Panc1 (cell line): ENCODE data around the gene ZNF639. TPM values are rescaled to one million over a fixed set of nuclear protein-coding genes. Genes with fewer than 3 reads are reported as not detected.

Experiments used
- ATAC-seq: fragments of 200-7000 bp; cut with Tn5 transposase; 2 replicates; pipeline ENCODE4 v1.9.1; 2020; ENCODE audit warnings: mild to moderate bottlenecking, moderate library complexity
- BruUV-seq: library from RNA; stranded (reverse); fragments of 400-500 nt; replicated peaks from 2 replicates; lab custom pipeline; 2021; lab: Mats Ljungman, UMichigan
- CTCF ChIA-PET: fragments of 300-600 bp; sonication (Branson Sonifier 250); formaldehyde crosslinking; loops from one replicate; lab custom pipeline; 2022; ENCODE audit warnings: antibody characterized with exemption; lab: Charles Lee
- POLR2A ChIA-PET: fragments of 300-600 bp; sonication (Branson Sonifier 250); formaldehyde crosslinking; loops from one replicate; lab custom pipeline; 2022; ENCODE audit warnings: antibody characterized with exemption; lab: Charles Lee
- DNase-seq: peaks from one replicate; pipeline ENCODE4 v3.0.0-alpha.2; 2010; ENCODE audit warnings: low read depth, low spot score
- H3K27ac ChIP-seq: 2 replicates; pipeline ENCODE4 v1.5.1; 2011; ENCODE audit warnings: mild to moderate bottlenecking, low read length, inconsistent platforms
- H3K27me3 ChIP-seq: fragments of 200-500 bp; sonication (Bioruptor generic); 2 replicates; pipeline ENCODE4 v1.6.0; 2014; ENCODE audit warnings: low read length, inconsistent platforms; ENCODE audit not compliant: control insufficient read depth, insufficient read depth
- H3K36me3 ChIP-seq: fragments of 200-500 bp; sonication (Bioruptor generic); 2 replicates; pipeline ENCODE4 v1.5.1; 2014; ENCODE audit warnings: inconsistent platforms, mild to moderate bottlenecking, low read length, moderate library complexity; ENCODE audit not compliant: control insufficient read depth, insufficient read depth
- H3K4me1 ChIP-seq: 2 replicates; pipeline ENCODE4 v1.5.1; 2011; ENCODE audit warnings: inconsistent platforms, mild to moderate bottlenecking, low read length, moderate library complexity; ENCODE audit not compliant: control insufficient read depth, insufficient read depth
- H3K4me3 ChIP-seq, 2 experiments: 2 replicates each; pipeline ENCODE4 v1.5.1; 2011 to 2012; ENCODE audit warnings: low read depth in 2 of 2, low read length in 2 of 2, mild to moderate bottlenecking in 2 of 2, inconsistent platforms in 1 of 2, moderate library complexity in 1 of 2
- H3K9me3 ChIP-seq: fragments of 200-500 bp; sonication (Bioruptor generic); 2 replicates; pipeline ENCODE4 v1.5.1; 2014; ENCODE audit warnings: low read depth, mild to moderate bottlenecking, inconsistent platforms, low read length, moderate library complexity; ENCODE audit not compliant: control insufficient read depth, insufficient read depth
- POLR2AphosphoS5 ChIP-seq: IDR thresholded peaks from 2 replicates; pipeline ENCODE4 v1.6.1; 2012; ENCODE audit warnings: mild to moderate bottlenecking, low read depth, low read length, moderate library complexity
- SIN3A ChIP-seq: IDR thresholded peaks from 2 replicates; pipeline ENCODE4 v1.6.1; 2012; ENCODE audit warnings: low read depth, mild to moderate bottlenecking, low read length, moderate library complexity, borderline replicate concordance; ENCODE audit not compliant: insufficient read depth
- TCF7L2 ChIP-seq: IDR thresholded peaks from 2 replicates; pipeline ENCODE4 v1.6.1; 2011; ENCODE audit warnings: mild to moderate bottlenecking, low read depth, low read length, inconsistent platforms
- in situ Hi-C: cut with HindIII; loops from 2 replicates; pipeline ENCODE4 v1.10.0; 2016; ENCODE audit warnings: low sequenced_read_pairs, low pct_unique_long_range_greater_than_20kb
- intact Hi-C: fragments of 100-400 bp; cut with micrococcal nuclease; formaldehyde crosslinking; loops from one replicate; pipeline ENCODE4 v1.10.0; 2022; ENCODE audit not compliant: unreplicated experiment
- total RNA-seq: library from RNA; stranded (reverse); gene quantifications from one replicate; pipeline ENCODE4 v1.2.1, GENCODE V29; 2021; ENCODE audit not compliant: unreplicated experiment
- TF ChIP-seq, protein P1 (sequence below), 2 experiments: IDR thresholded peaks; 2 replicates each; pipeline ENCODE4 v1.6.1; 2011 to 2012; ENCODE audit warnings: low read depth in 2 of 2, control low read depth in 1 of 2, low read length in 1 of 2, mild to moderate bottlenecking in 1 of 2, moderate library complexity in 1 of 2; ENCODE audit not compliant: insufficient read depth in 1 of 2
- TF ChIP-seq, protein P2 (sequence below): fragments of 450-650 bp; IDR thresholded peaks from 2 replicates; pipeline ENCODE4 v1.5.1; 2017; ENCODE audit warnings: mild to moderate bottlenecking

Gene ZNF639
- total RNA-seq, 1 experiment from 2014 or later: 56.1 TPM

DNA sequence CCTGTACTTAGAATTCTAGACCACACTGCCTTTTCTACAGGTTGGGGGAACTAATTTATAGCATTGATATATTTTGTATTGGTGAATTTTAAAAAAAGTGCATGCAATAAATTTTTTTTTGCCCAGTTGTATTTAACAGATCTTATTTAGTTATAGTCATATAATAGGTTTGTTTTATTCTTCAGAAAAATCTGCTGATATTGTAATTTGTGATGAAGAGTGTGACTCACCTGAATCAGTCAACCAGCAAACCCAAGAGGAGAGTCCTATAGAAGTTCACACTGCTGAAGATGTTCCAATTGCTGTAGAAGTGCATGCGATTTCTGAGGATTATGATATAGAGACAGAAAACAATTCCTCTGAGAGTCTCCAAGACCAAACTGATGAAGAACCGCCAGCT, 10.3 kb downstream of the ZNF639 start:
- H3K4me3 ChIP-seq: no peak overlapping the region
- DNase-seq (no peak), ATAC-seq (no peak)
- in situ Hi-C loops (no loop called here), intact Hi-C loops (no loop called here)
- H3K9me3 ChIP-seq: no peaks in the 10 kb centered on the region
- no peak overlapping the region for H3K27ac ChIP-seq
- POLR2A ChIA-PET: no interaction called here
- peaks cover 56% of the 10 kb centered on the region for H3K36me3 ChIP-seq
- BruUV-seq: no TSS peak
- TF ChIP-seq, protein P1, sequence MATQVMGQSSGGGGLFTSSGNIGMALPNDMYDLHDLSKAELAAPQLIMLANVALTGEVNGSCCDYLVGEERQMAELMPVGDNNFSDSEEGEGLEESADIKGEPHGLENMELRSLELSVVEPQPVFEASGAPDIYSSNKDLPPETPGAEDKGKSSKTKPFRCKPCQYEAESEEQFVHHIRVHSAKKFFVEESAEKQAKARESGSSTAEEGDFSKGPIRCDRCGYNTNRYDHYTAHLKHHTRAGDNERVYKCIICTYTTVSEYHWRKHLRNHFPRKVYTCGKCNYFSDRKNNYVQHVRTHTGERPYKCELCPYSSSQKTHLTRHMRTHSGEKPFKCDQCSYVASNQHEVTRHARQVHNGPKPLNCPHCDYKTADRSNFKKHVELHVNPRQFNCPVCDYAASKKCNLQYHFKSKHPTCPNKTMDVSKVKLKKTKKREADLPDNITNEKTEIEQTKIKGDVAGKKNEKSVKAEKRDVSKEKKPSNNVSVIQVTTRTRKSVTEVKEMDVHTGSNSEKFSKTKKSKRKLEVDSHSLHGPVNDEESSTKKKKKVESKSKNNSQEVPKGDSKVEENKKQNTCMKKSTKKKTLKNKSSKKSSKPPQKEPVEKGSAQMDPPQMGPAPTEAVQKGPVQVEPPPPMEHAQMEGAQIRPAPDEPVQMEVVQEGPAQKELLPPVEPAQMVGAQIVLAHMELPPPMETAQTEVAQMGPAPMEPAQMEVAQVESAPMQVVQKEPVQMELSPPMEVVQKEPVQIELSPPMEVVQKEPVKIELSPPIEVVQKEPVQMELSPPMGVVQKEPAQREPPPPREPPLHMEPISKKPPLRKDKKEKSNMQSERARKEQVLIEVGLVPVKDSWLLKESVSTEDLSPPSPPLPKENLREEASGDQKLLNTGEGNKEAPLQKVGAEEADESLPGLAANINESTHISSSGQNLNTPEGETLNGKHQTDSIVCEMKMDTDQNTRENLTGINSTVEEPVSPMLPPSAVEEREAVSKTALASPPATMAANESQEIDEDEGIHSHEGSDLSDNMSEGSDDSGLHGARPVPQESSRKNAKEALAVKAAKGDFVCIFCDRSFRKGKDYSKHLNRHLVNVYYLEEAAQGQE (IDR thresholded peaks at IDR 0.05; ENCODE audit: insufficient read depth in 1 of 2, low read depth in 2 of 2, low read length in 1 of 2): no peak
- TF ChIP-seq, protein P2, sequence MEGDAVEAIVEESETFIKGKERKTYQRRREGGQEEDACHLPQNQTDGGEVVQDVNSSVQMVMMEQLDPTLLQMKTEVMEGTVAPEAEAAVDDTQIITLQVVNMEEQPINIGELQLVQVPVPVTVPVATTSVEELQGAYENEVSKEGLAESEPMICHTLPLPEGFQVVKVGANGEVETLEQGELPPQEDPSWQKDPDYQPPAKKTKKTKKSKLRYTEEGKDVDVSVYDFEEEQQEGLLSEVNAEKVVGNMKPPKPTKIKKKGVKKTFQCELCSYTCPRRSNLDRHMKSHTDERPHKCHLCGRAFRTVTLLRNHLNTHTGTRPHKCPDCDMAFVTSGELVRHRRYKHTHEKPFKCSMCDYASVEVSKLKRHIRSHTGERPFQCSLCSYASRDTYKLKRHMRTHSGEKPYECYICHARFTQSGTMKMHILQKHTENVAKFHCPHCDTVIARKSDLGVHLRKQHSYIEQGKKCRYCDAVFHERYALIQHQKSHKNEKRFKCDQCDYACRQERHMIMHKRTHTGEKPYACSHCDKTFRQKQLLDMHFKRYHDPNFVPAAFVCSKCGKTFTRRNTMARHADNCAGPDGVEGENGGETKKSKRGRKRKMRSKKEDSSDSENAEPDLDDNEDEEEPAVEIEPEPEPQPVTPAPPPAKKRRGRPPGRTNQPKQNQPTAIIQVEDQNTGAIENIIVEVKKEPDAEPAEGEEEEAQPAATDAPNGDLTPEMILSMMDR: no peak
- TF ChIP-seq TCF7L2: no peak
- TF ChIP-seq SIN3A: no peak
- no peak for TF ChIP-seq POLR2AphosphoS5
- no peaks in the 10 kb centered on the region for H3K4me1 ChIP-seq
- no peaks in the 10 kb centered on the region for H3K27me3 ChIP-seq
- CTCF ChIA-PET: no interaction called here

DNA sequence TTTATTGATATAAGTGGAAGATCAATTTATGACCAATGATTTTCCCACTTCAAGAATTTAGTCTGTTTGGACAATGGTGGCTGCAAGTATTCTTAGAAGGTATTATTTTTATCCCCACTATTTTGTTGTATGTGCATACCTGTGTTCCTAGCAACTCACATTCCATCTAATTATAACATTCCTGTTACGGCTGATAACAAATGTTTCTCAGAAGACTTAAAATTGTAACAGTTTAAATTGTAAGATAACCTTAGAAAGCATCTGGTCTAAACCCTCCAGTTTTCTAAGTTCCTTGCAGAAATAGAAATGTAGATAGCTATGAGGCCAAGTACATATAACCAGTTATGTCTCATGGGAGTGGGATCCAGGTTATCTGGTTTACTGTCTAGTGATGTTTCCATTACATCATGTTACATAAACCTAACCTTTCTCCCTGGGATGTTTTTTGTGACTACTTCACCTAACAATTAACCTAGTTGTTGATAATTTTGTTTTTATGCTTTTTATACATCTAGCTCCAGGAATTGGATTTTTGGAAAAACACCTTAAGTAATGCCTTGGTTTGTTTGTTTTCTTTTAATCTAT, 13.6 kb downstream of the ZNF639 start:
- CTCF ChIA-PET: no interaction called here
- H3K27ac ChIP-seq: no peak overlapping the region
- intact Hi-C loops: no loop called here
- TF ChIP-seq POLR2AphosphoS5: no peak
- no peak for TF ChIP-seq TCF7L2
- TF ChIP-seq, protein P2: no peak
- TF ChIP-seq SIN3A: no peak
- BruUV-seq: no TSS peak
- in situ Hi-C loops: no loop called here
- DNase-seq (no peak), ATAC-seq (no peak)
- H3K4me3 ChIP-seq: no peak overlapping the region
- POLR2A ChIA-PET: no interaction called here
- no peaks in the 10 kb centered on the region for H3K4me1 ChIP-seq
- no peaks in the 10 kb centered on the region for H3K9me3 ChIP-seq
- H3K27me3 ChIP-seq: no peaks in the 10 kb centered on the region
- peaks cover 34% of the 10 kb centered on the region for H3K36me3 ChIP-seq
